SKM-1 (cell line): Measurements from ENCODE around the gene TRAPPC1.

Experiments used
- DNase-seq: peaks from one replicate; lab custom pipeline; 2025; ENCODE audit not compliant: unreplicated experiment; lab: John Stamatoyannopoulos, UW

TRAPPC1 gene

GRCh38 chr17:7881276-7882054 is 50.3 kb downstream of the TRAPPC1 start:
- DNase-seq: no peak
